ENCODE results near the gene ANGPTL8.

- TF ChIP-seq CTCF (conservative IDR thresholded peaks at IDR 0.05; ENCODE audit: low read depth, low read length) (no peak), RCOR1 (IDR thresholded peaks at IDR 0.05; ENCODE audit: insufficient replicate concordance, low read length) (no peak), POLR2A (IDR thresholded peaks at IDR 0.05; ENCODE audit: low read depth, low read length) (no peak), CEBPB (IDR thresholded peaks at IDR 0.05; ENCODE audit: low read depth, low read length) (no peak), SMC3 (IDR thresholded peaks at IDR 0.05; ENCODE audit: low read depth, low read length) (no peak), MAFK (IDR thresholded peaks at IDR 0.05; ENCODE audit: low read depth, low read length) (no peak), MAZ (IDR thresholded peaks at IDR 0.05; ENCODE audit: borderline replicate concordance, low read depth, low read length) (no peak), MXI1 (IDR thresholded peaks at IDR 0.05; ENCODE audit: borderline replicate concordance, low read depth, low read length) (no peak), CHD1 (IDR thresholded peaks at IDR 0.05; ENCODE audit: low read depth, low read length) (no peak)
Measured at GRCh38 chr19:11260996-11261395, 21.6 kb downstream of the ANGPTL8 start.

All from IMR-90 (cell line).